ENCODE measurements around the gene SGPP1.
"Not testable (repeated sequence)": the region's sequence is repeated elsewhere in the genome, so short reads cannot be mapped to it uniquely, and the experiment has no call there.

The SGPP1 gene

DNA sequence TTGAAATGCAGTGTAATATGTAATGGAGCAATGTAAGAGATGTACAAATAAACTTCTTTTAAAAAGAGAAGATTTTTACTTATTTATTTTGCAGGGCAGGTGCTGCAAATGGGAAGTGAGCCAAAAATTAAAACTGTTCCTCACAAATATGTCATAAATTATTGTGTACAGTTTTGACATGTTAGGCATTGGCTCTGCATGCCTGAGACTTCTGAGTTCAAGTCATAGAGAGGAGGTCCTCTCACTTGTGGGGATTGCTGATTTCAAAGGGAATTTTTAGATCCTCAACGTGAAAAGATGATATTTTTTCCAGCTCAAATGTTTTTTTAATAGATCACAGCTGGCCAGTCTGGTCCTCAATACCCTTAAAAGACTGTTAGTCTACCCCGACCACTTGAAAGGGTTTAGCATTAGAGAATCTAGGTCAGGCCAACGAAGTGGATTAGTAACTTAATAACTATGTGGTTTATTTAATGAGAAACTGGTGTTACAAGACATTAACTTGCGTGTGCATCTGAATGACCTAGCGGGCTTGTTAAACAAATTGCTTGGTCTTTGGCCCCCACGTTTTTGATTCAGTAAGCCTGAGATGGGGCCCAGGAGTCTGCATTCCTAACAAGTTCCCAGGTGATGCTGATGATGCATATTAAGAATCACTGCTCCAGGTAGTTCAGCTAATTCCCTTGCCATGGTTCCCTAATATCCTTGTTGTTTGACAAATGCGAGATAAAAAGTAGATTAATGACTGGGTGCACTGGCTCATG lies 55.3 kb downstream of the SGPP1 start:
- DNase-seq: no peak

- no peak for DNase-seq
Measured at GRCh38 chr14:63671987-63672386, 55.9 kb downstream of the SGPP1 start.

- no peak for DNase-seq
Measured at GRCh38 chr14:63670692-63671091, 57.2 kb downstream of the SGPP1 start.

- no peak for DNase-seq
Measured at GRCh38 chr14:63666335-63666734, 61.5 kb downstream of the SGPP1 start.

GRCh38 chr14:63663428-63664341 lies 64.2 kb downstream of the SGPP1 start:
- no peak for DNase-seq

DNA sequence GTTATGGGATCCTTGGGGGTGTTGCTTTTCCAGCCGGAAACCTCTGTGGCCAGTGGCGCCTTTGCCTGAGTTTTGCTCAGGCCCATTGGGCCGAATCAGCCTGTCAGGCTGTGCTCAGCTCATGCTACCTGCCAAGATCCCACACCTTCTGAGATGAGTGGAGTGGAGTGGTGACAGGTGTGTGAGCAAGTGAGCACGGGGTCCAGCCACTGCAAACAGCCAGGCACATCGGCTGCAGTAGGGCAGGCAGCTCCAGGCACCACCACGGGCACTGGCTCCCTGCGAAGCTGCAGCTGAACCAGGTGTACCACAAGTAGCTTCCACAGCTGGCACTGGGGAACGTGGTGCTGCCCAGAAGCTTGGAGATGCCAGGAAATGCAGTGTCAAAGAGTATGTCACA lies 65.1 kb downstream of the SGPP1 start:
- no peak for DNase-seq

- not testable (repeated sequence) for DNase-seq
Measured at GRCh38 chr14:63661881-63662280, 66.0 kb downstream of the SGPP1 start.

DNA sequence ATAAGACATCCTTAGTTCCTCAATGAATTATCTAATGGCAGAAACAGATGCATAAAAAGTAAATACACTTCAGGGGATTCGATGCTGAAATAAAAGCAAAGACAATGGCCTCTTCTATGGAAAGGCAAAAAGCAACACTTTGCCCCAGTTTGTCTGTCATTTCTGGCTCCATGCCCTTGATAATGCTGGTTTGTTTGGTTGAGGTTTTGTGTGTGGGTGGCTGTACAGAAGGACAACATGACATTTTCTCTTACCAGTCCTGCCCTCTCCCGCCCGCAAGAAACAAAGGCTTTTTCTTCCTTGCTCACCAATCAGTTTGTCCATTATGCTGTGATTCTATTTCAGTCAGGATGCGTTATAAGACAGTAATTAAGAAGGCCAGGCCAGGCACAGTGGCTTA lies 68.1 kb downstream of the SGPP1 start:
- no peak for DNase-seq

DNA sequence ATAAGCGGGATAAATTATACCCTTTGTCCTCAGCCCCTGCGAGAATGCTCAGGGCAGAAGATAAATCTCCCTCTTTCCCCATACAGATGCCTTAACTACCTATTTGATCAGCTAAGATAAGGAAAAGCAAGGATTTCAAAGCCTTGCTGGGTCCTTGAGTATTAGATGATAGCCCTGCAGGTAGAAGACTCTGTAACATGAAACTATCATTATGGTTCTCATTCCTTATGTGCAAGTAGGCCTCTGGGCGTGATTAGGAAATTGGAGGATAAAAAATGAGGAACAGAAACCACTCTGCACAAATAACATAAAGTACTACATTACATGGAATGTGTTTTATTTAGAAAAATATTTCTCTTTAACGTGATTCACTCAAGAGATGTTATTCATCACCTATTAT lies 71.7 kb downstream of the SGPP1 start:
- no peak for DNase-seq

DNA sequence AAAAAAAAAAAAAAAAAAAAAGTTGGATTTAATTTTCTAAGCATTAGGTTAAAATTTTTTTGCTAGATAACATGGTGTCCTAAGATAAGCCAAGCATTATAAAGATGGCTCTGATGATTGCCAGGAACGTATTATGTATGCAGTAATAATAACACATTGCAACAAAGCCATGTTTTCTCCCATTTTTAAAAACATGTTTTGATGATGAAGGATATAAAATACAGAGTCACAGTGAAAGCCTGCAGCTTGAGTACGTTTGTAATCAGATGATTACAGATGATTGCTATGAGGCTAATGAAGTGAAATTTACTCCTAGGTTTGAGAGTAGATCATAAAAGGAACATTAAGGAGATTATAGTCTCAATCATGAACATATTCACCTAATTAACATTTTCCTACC lies 72.9 kb downstream of the SGPP1 start:
- no peak for DNase-seq

DNA sequence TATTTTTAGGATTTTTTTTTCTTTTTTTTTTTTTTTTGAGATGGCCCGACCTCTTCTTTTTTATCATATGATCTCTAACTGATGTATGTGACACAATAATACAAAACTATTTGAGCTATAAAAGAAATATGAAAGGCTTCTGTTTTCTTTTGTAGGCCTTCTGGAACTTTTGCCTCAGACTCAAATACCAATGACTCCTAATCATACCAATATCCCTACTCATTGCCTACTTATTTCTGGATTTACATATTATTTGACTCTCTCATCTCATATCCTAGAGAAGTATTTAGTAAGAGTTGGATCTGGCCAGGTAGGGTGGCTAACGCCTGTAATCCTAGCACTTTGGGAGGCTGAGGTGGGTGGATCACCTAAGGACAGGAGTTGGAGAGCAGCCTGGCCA lies 73.5 kb downstream of the SGPP1 start:
- no peak for DNase-seq

DNA sequence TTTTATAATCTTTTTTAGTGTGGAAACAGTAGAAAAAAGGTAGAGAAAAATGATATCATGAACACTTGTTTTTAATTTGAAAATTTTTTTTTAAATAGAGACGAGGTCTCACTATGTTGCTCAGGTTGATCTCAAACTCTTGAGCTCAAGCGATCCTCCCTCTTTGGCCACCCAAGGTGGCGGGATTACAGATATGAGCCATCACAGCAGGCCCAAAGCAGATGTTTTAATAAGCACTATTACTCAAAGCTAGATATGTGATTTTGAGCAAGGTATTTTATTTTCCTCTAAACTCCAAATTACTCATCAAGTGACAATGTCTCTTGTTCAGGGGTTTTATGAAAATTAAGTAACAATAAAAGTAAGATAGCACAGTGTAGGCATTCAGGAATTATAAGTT lies 75.5 kb downstream of the SGPP1 start:
- no peak for DNase-seq

DNA sequence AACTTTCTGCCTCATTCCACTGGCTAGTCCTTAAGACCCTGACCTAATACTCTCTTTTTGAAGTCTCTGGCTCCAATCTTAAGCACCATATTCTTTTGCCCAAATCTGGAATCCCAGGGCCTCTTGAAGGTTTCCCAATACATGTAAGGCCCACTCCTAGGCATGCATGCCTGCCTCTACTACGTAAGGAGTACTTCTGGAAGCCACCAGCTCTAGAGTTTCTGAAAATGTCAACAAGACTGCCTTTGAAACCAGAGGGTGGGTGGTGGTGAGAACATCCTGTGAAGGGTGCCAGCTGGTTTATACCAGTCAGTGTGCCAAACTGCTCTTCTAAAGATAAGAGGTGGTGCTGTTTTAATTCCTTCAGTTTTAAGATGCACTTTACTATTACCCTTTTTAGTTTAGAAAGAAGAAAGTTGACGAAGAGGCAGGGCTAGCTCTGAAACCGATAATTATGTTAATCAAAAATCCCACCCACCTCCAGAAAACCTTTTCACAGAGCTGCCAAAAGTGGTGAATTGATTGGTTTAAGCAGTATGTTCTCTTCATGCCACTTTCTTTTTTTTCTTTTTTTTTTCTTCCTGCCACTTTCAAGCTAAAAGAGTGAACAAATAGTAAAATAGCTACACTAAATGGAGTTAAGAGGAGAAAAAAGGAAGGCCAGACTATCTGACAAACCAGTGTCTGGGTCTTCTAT lies 77.5 kb downstream of the SGPP1 start:
- peak; percentile 47 for DNase-seq

DNA sequence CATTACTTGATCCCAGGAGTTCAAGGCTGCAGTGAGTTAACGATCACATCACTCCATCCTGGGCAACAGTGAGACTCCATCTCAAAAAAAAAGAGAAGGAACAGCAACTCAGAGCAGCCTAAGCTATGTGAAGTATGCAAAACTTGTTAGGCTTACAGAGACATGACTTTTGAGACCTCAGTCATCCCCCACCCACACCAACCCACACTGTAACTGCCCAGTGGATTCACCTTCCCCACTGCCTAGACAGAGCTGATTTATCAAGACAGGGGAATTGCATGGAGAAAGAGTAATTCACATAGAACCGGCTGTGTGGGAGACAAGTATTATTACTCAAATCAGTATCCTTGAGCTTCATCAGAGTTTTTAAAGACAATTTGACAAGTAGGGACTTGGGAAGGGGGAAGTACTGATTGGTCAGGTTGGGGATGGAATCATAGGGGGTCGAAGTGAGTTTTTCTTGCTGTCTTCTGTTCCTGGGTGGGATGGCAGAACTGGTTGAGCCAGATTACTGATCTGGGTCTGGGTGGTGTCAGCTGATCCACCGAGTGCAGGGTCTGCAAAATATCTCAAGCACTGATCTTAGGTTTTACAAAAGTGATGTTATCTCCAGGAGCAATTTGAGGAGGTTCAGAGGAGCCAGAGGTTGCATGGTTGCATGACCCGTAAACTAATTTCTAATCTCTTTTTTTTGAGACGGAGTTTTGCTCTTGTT lies 80.0 kb downstream of the SGPP1 start:
- DNase-seq: no peak

GRCh38 chr14:63644741-63645140 lies 83.1 kb downstream of the SGPP1 start:
- DNase-seq: no peak

DNA sequence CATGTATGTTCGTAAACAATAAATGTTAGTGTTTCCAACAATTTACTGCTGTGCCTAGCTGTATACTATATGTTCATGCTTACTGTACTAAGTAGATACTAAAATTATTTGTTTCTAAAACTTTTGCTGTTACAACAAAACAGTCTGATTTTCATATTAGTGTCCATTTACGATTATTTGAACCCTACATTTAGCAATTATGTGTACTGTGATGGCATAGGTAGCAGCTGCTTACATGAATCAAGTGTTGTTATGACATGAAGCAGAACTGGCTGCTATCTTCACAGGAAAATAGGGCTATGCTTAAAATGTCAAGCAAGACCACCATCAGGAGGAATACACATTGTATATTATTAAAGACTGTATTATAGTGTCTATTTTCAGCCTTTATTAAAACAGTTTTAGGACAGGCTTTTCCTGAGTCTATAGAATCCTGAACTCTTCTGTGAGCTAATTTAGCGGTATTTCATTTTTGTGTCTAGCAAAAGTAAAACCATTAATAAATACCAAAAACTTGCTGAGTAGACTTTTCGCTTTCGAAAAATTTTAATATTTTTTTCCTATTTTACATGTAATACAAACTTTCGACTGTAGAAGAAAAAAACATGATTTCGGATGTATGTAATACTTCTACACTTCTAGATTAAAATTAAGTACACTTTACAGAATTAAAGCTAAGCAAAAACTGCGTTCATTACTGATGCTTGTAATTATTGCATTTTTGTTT lies 85.0 kb downstream of the SGPP1 start:
- DNase-seq: no peak

DNA sequence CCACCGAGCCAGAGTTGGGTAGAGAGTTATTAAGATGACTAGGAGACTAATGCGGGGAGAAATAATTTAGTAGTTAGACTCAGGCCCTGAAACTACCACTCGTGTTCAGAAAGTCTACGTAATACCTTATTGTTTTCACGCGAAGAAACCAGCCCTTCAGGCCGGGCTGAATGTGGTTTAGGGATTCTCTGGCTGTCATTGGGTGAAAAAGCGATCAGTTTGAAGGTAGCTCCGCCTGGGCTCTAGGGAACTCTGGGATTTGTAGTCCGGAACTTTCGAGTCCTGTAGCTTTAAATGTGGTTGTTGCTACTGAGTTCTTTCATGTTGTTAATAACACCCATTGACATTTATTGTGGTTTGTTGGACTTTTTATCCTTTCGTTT lies 85.6 kb downstream of the SGPP1 start:
- DNase-seq: peak; percentile 72

- DNase-seq: peak; percentile 95
Measured at GRCh38 chr14:63641473-63642228, 86.2 kb downstream of the SGPP1 start, which contains the start of gene WDR89. Gene WDR89 (minus strand): TSS chr14:63641871. CDS start chr14:63599942, 41,929 bp downstream.

DNA sequence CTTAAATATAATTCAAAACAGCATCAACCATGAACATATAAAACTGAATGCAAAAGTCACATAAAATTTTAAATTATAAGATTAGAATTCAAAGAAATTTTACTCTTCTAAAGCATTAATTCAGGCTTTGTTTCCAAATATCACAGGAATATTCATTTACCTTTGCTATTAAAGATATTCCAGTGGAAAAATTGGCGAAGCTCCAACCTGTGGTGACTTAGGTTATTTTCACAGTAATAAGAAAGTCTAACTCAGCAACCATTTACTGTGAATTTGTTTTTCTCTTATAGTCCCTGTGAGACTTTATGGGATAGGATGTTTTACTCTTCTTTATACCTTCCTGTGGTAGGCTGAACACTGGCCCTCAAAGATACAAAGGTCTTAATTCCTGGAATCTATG lies 89.4 kb downstream of the SGPP1 start:
- no peak for DNase-seq

DNA sequence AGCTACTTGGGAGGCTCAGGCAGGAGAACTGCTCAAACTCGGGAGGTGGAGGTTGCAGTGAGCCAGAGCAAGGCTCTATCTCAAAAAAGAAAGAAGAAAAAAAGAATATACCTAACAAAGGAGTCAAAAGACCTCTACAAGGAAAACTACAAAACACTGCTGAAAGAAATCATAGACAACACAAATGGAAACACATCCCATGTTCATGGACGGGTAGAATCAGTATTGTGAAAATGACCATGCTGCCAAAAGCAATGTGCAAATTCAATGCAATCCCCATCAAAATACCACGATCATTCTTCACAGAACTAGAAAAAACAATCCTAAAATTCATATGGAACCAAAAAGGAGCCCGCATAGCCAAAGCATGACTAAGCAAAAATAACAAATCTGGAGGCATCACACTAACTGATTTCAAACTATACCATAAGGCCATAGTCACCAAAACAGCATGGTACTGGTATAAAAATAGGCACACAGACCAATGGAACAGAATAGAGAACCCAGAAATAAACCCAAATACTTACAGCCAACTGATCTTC lies 91.7 kb downstream of the SGPP1 start:
- DNase-seq: not testable (repeated sequence)

Data from activated naive CD4-positive, alpha-beta T cell treated with anti-CD3 and anti-CD28 coated beads, Interleukin-2, amount 50 U/mL, for 16 hours (primary cell).